T-helper 2 cell treated with Interferon-gamma antibody and Interleukin-4, amounts not matched to agents 5 μg/mL and 100 μg/mL, for 36 hours (primary cell): Measurements from ENCODE around the gene NEK10.
"Not testable (repeated sequence)": the region's sequence is repeated elsewhere in the genome, so short reads cannot be mapped to it uniquely, and the experiment has no call there.

ENCODE experiments used
- DNase-seq: peaks from one replicate; pipeline ENCODE4 v3.0.0; 2021; ENCODE audit warnings: low spot score
- H3K27ac Mint-ChIP-seq: one replicate; pipeline ENCODE4 v1.8.0; 2021; ENCODE audit warnings: mild to moderate bottlenecking, mixed read lengths
- H3K27me3 Mint-ChIP-seq: one replicate; pipeline ENCODE4 v1.8.0; 2021; ENCODE audit warnings: low read depth, mixed read lengths
- H3K36me3 Mint-ChIP-seq: one replicate; pipeline ENCODE4 v1.8.0; 2021; ENCODE audit warnings: low read depth, mixed read lengths
- H3K4me1 Mint-ChIP-seq: one replicate; pipeline ENCODE4 v1.8.0; 2021; ENCODE audit warnings: low read depth, mixed read lengths
- H3K4me3 Mint-ChIP-seq: one replicate; pipeline ENCODE4 v1.8.0; 2022; ENCODE audit warnings: mild to moderate bottlenecking, moderate library complexity, mixed read lengths
- H3K9me3 Mint-ChIP-seq: one replicate; pipeline ENCODE4 v1.8.0; 2021; ENCODE audit warnings: mixed read lengths

Gene NEK10

GRCh38 chr3:27315003-27315402 lies 54.2 kb downstream of the NEK10 start:
- Mint-ChIP-seq H3K27me3 (peaks cover 8% of the 10 kb centered on the region), H3K9me3 (no peaks in the 10 kb centered on the region), H3K4me1 (peaks cover 5% of the 10 kb centered on the region), H3K36me3 (no peaks in the 10 kb centered on the region), H3K27ac (no peak overlapping the region), H3K4me3 (no peak overlapping the region)
- DNase-seq, result no peak

GRCh38 chr3:27312044-27312668 lies 57.0 kb downstream of the NEK10 start:
- Mint-ChIP-seq H3K9me3 (no peaks in the 10 kb centered on the region), H3K27ac (no peak overlapping the region), H3K4me1 (peaks cover 5% of the 10 kb centered on the region), H3K4me3 (no peak overlapping the region), H3K27me3 (peaks cover 16% of the 10 kb centered on the region), H3K36me3 (no peaks in the 10 kb centered on the region)
- DNase-seq, result no peak

- Mint-ChIP-seq H3K4me1 (peaks cover 5% of the 10 kb centered on the region), H3K4me3 (no peak overlapping the region), H3K9me3 (no peaks in the 10 kb centered on the region), H3K36me3 (no peaks in the 10 kb centered on the region), H3K27ac (no peak overlapping the region), H3K27me3 (peaks cover 18% of the 10 kb centered on the region)
- no peak for DNase-seq
Measured at GRCh38 chr3:27311400-27311799, 57.8 kb downstream of the NEK10 start.

- Mint-ChIP-seq H3K27ac (no peak overlapping the region), H3K4me3 (no peak overlapping the region), H3K4me1 (peaks cover 5% of the 10 kb centered on the region), H3K9me3 (no peaks in the 10 kb centered on the region), H3K27me3 (peaks cover 23% of the 10 kb centered on the region), H3K36me3 (no peaks in the 10 kb centered on the region)
- no peak for DNase-seq
Measured at GRCh38 chr3:27310688-27311087, 58.5 kb downstream of the NEK10 start.

GRCh38 chr3:27307566-27307965 lies 61.6 kb downstream of the NEK10 start:
- no peak overlapping the region for H3K4me3 Mint-ChIP-seq
- no peaks in the 10 kb centered on the region for H3K36me3 Mint-ChIP-seq
- H3K9me3 Mint-ChIP-seq, result no peaks in the 10 kb centered on the region
- no peak overlapping the region for H3K27ac Mint-ChIP-seq
- peaks cover 5% of the 10 kb centered on the region for H3K4me1 Mint-ChIP-seq
- peaks cover 23% of the 10 kb centered on the region for H3K27me3 Mint-ChIP-seq
- DNase-seq, result no peak

GRCh38 chr3:27302891-27303290 lies 66.3 kb downstream of the NEK10 start:
- Mint-ChIP-seq H3K4me1 (no peaks in the 10 kb centered on the region), H3K27me3 (peaks cover 12% of the 10 kb centered on the region), H3K4me3 (no peak overlapping the region), H3K36me3 (no peaks in the 10 kb centered on the region), H3K27ac (no peak overlapping the region), H3K9me3 (peaks cover 20% of the 10 kb centered on the region)
- no peak for DNase-seq

- H3K36me3 Mint-ChIP-seq, H3K27me3 Mint-ChIP-seq, H3K4me3 Mint-ChIP-seq, H3K27ac Mint-ChIP-seq, DNase-seq, H3K4me1 Mint-ChIP-seq: not testable (repeated sequence)
- H3K9me3 Mint-ChIP-seq, result peaks cover 20% of the 10 kb centered on the region
Measured at GRCh38 chr3:27298981-27299380, 70.2 kb downstream of the NEK10 start.

- Mint-ChIP-seq H3K27ac (no peak overlapping the region), H3K9me3 (peaks cover 5% of the 10 kb centered on the region), H3K4me3 (no peak overlapping the region), H3K36me3 (no peaks in the 10 kb centered on the region), H3K4me1 (no peaks in the 10 kb centered on the region), H3K27me3 (no peaks in the 10 kb centered on the region)
- DNase-seq, result no peak
Measured at GRCh38 chr3:27293939-27294338, 75.2 kb downstream of the NEK10 start.

GRCh38 chr3:27290760-27291159 lies 78.4 kb downstream of the NEK10 start:
- Mint-ChIP-seq H3K9me3 (no peaks in the 10 kb centered on the region), H3K4me1 (no peaks in the 10 kb centered on the region), H3K4me3 (no peak overlapping the region), H3K27me3 (no peaks in the 10 kb centered on the region), H3K36me3 (no peaks in the 10 kb centered on the region), H3K27ac (no peak overlapping the region)
- DNase-seq, result no peak

- no peak for DNase-seq
- Mint-ChIP-seq H3K27ac (no peak overlapping the region), H3K9me3 (no peaks in the 10 kb centered on the region), H3K4me1 (no peaks in the 10 kb centered on the region), H3K27me3 (no peaks in the 10 kb centered on the region), H3K36me3 (no peaks in the 10 kb centered on the region), H3K4me3 (no peak overlapping the region)
Measured at GRCh38 chr3:27289769-27290413, 79.3 kb downstream of the NEK10 start.

GRCh38 chr3:27287052-27287451 lies 82.1 kb downstream of the NEK10 start:
- Mint-ChIP-seq H3K27ac (no peak overlapping the region), H3K36me3 (no peaks in the 10 kb centered on the region), H3K9me3 (no peaks in the 10 kb centered on the region), H3K4me1 (no peaks in the 10 kb centered on the region), H3K27me3 (no peaks in the 10 kb centered on the region), H3K4me3 (no peak overlapping the region)
- no peak for DNase-seq

GRCh38 chr3:27286467-27286866 lies 82.7 kb downstream of the NEK10 start:
- H3K36me3 Mint-ChIP-seq, H3K27me3 Mint-ChIP-seq, H3K4me1 Mint-ChIP-seq, DNase-seq, H3K9me3 Mint-ChIP-seq, H3K4me3 Mint-ChIP-seq, H3K27ac Mint-ChIP-seq: not testable (repeated sequence)

GRCh38 chr3:27285668-27286067 lies 83.5 kb downstream of the NEK10 start:
- H3K36me3 Mint-ChIP-seq, result no peaks in the 10 kb centered on the region

GRCh38 chr3:27281671-27282150 lies 87.5 kb downstream of the NEK10 start:
- Mint-ChIP-seq H3K9me3 (no peaks in the 10 kb centered on the region), H3K4me3 (no peak overlapping the region), H3K4me1 (no peaks in the 10 kb centered on the region), H3K36me3 (no peaks in the 10 kb centered on the region), H3K27me3 (no peaks in the 10 kb centered on the region), H3K27ac (no peak overlapping the region)
- DNase-seq, result no peak

More at GRCh38 chr3:27285668-27286067, 83.5 kb downstream of the NEK10 start:
- Mint-ChIP-seq H3K4me3 (no peak overlapping the region), H3K9me3 (no peaks in the 10 kb centered on the region), H3K27me3 (no peaks in the 10 kb centered on the region), H3K4me1 (no peaks in the 10 kb centered on the region), H3K27ac (no peak overlapping the region)
- no peak for DNase-seq

GRCh38 chr3:27279123-27279522 lies 90.1 kb downstream of the NEK10 start:
- Mint-ChIP-seq H3K4me1 (no peaks in the 10 kb centered on the region), H3K27ac (no peak overlapping the region), H3K27me3 (no peaks in the 10 kb centered on the region), H3K9me3 (no peaks in the 10 kb centered on the region), H3K4me3 (no peak overlapping the region), H3K36me3 (no peaks in the 10 kb centered on the region)
- no peak for DNase-seq
